ENCODE data around the gene OS9.

GRCh38 chr12:57693317-57693658 lies 644 bp upstream of the OS9 start:
- TF ChIP-seq CTCF (conservative IDR thresholded peaks at IDR 0.05) (no peak), ZFX (IDR thresholded peaks at IDR 0.05) (no peak)
